GM10248 (cell line): ENCODE data around the gene SSRP1.

ENCODE experiments used
- CTCF ChIA-PET: fragments of 300-600 bp; sonication (Branson Sonifier 250); formaldehyde crosslinking; extraction: SDS; loops from one replicate; lab custom pipeline; 2021; ENCODE audit warnings: antibody characterized with exemption; lab: Yijun Ruan, JAX
- POLR2A ChIA-PET: fragments of 350-650 bp; sonication (Branson Sonifier 250); formaldehyde crosslinking; extraction: SDS; loops from one replicate; lab custom pipeline; 2020; ENCODE audit warnings: antibody characterized with exemption; lab: Yijun Ruan, JAX
- DNase-seq: peaks from one replicate; pipeline ENCODE4 v3.0.0; 2012; ENCODE audit errors: extremely low spot score
- TF ChIP-seq, protein P1 (sequence below): IDR thresholded peaks from 2 replicates; pipeline ENCODE4 v1.5.1; 2012; ENCODE audit warnings: mild to moderate bottlenecking, low read depth; ENCODE audit errors: extremely low read depth, missing control alignments, control extremely low read depth

SSRP1 gene

DNA sequence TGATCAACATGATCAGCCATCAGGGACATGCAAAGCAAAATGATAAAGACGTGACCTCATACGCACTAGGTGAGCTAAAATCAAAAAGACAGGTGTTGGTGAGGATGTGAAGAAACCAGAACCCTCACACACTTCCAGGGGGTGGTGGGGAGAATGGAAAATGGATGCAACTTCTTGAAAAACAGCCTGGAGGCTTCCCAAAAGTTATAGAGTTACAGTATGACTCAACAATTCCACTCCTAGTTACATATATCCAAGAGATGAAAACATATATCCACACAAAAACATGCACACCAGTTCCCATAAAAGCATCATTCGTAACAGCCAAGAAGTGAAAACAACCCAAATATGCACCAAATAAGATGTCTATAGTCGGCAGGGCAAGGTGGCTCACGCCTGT lies 56.6 kb downstream of the SSRP1 start:
- CTCF ChIA-PET: interaction anchor here (1.1 to 2.0 kb wide), 4 partner anchors 9 to 439 kb away, joined by 3 to 5 read pairs (median 4); no protein-coding TSS in a partner anchor
- no peak for DNase-seq
- POLR2A ChIA-PET: no interaction called here
- TF ChIP-seq, protein P1, sequence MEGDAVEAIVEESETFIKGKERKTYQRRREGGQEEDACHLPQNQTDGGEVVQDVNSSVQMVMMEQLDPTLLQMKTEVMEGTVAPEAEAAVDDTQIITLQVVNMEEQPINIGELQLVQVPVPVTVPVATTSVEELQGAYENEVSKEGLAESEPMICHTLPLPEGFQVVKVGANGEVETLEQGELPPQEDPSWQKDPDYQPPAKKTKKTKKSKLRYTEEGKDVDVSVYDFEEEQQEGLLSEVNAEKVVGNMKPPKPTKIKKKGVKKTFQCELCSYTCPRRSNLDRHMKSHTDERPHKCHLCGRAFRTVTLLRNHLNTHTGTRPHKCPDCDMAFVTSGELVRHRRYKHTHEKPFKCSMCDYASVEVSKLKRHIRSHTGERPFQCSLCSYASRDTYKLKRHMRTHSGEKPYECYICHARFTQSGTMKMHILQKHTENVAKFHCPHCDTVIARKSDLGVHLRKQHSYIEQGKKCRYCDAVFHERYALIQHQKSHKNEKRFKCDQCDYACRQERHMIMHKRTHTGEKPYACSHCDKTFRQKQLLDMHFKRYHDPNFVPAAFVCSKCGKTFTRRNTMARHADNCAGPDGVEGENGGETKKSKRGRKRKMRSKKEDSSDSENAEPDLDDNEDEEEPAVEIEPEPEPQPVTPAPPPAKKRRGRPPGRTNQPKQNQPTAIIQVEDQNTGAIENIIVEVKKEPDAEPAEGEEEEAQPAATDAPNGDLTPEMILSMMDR: no peak

DNA sequence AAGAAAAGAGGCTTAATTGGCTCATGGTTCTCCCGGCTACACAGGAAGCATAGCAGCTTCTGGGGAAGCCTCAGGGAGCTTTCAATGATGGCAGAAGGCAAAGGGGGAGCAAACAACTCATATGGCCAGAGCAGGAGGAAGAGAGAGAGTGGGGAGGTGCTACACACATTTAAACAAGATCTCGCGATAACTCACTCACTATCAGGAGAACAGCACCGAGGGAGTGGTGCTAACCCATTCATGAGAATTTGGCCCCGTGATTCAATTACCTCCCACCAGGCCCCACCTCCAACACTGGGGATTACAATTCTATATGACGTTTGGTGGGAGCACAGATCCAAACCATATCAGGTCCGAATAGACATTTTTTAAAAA lies 57.0 kb downstream of the SSRP1 start:
- POLR2A ChIA-PET: no interaction called here
- no peak for DNase-seq
- CTCF ChIA-PET: interaction anchor here (1.1 to 2.0 kb wide), 5 partner anchors 9 to 438 kb away, joined by 3 to 5 read pairs (median 3); no protein-coding TSS in a partner anchor
- TF ChIP-seq, protein P1: no peak

DNA sequence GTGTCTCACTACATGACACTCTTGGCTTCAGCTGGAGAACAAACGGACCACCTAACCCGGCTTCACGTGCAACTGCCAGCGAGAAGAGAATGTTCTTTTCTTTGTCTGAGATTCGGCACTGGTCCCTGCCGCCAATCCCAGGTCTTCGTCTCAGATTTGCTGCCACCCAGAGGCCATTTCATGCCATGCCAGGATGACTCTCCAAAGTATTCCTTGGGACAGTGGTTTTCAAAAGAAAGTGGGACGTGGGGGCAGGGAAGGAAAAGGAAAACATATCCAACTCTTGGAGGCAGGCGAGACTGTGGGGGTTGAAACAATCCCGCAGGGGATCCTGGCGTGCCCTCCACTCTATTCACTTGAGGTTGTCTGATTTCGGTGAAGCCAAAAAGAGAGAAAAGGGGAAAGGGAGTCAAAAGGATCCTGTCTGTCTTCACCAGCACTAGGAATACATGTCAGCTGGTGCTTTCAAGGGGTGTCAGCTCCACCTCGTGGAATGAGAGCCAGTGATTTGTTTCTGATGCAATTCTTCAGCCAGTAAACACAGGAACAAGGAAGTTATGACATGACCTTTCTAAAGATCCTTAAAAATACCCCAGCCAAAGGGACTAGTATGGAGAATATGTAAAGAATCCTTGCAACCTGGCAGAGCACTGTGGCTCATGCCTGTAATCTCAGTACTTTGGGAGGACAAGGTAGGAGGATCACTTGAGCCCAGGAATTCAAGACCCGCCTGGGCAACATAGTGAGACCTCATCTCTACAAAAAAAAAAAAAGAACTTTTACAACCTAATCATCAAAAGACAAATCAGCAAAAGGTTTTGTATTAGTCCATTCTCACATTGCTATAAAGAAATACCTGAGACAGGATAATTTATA lies 57.6 kb downstream of the SSRP1 start:
- TF ChIP-seq, protein P1: peak; percentile 79
- ChIA-PET CTCF (interaction anchor here (1.1 to 2.0 kb wide), 7 partner anchors 8 to 438 kb away, joined by 3 to 8 read pairs (median 3); no protein-coding TSS in a partner anchor), POLR2A (no interaction called here)
- peak; percentile 56 for DNase-seq

DNA sequence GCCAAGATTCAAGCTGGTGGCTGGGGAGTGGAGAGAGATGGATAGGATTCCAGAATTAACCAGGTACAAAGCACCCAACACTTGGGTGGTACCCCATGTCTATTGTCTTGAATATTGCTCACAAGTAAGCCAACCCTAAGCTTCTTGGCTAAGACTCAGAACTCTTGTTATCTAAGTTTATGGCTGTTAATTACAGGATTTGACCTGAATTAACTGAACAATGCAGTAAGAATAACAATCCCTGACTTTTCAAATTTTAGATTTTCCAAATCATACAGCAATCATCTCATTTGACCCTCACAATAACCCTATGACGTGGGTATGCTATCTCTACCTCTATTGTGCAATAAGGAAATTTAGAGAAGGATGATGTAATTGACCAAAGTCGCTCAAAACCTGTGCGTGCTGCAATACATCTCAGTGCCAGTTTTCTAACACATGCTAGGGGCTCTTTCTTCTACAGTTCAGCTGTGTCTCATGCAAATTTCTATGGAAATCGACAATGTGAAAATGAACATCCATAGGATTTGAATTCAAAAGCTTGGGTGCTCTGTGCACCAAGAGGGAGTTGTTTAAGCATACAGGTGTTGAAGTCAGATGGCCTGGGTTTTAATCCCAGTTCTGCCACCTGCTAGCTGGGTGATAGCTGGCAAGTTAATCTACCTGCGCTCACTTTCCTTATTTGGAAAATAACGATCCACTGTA lies 58.6 kb downstream of the SSRP1 start:
- POLR2A ChIA-PET: no interaction called here
- TF ChIP-seq, protein P1: no peak
- CTCF ChIA-PET: interaction anchor here (1.2 to 1.9 kb wide), 7 partner anchors 9 to 436 kb away, joined by 3 to 8 read pairs (median 3); no protein-coding TSS in a partner anchor
- no peak for DNase-seq

DNA sequence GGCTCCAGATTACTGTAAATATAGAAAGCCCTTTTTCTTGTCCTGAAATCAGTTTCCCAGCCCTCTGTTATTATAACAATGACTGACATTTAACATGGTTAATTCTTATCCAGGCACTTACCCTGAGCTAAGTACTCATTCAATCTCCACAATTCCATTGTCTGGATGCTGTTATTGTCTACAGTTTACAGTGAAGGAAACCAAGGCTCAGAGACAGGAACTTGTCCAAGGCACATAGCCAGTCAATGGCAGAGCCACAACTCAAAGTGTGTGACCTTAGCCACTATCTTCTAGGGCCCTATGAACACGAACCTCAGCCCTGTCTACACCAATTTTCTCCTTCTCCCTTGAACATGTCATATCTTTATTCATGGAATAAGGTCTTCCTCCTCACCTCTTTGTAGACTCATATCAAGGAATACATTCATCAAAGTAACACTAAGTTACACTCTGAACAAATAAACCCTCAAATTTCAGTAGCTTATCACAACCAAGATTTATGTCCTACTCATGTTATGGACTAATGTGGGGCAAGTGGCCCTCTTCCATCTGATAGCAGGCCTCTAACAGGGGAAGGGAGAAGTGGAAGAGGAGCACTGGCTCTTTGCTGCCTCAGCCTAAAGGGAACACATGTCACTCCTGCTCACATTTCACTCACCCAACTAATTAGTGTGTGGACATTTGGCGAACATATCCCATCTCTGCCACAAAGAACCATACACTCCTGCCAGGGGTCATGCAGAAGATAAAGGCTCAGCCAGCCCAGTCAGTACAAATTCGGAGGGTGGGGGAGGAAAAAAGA lies 59.3 kb downstream of the SSRP1 start:
- ChIA-PET POLR2A (no interaction called here), CTCF (interaction anchor here (1.2 to 4.9 kb wide), 6 partner anchors 9 to 435 kb away, joined by 3 to 18 read pairs (median 4); no protein-coding TSS in a partner anchor)
- TF ChIP-seq, protein P1: no peak
- no peak for DNase-seq
